Hepatocyte (in vitro differentiated cells): ENCODE results near the gene PRAMEF1.

Source experiments
- CTCF ChIP-seq: fragments of 200-600 bp; sonication (generic); IDR thresholded peaks from 2 replicates; pipeline ENCODE4 v1.5.1; 2016; ENCODE audit warnings: antibody characterized with exemption, mild to moderate bottlenecking; ENCODE audit not compliant: poor library complexity
- EZH2 ChIP-seq: fragments of 200-600 bp; sonication (generic); IDR thresholded peaks from 2 replicates; pipeline ENCODE4 v1.6.1; 2016; ENCODE audit warnings: antibody characterized with exemption, mild to moderate bottlenecking, borderline replicate concordance

- no peak for TF ChIP-seq CTCF
- no peak for TF ChIP-seq EZH2
Observed at GRCh38 chr1:12741946-12742345, 49.3 kb upstream of the PRAMEF1 start.
